Measurements from ENCODE around the gene PADI1.

The PADI1 gene

GRCh38 chr1:17227358-17227915, 22.5 kb downstream of the PADI1 start:
- Histone ChIP-seq H4K20me1 (ENCODE audit: insufficient read depth, low read length) (no peaks in the 10 kb centered on the region), H3K79me2 (ENCODE audit: low read length) (no peaks in the 10 kb centered on the region), H3K9me3 (ENCODE audit: insufficient read depth, low read length) (no peaks in the 10 kb centered on the region), H3K4me1 (ENCODE audit: low read length) (peaks cover 9% of the 10 kb centered on the region; the same call in 1 of the 2 replicates), H3K27ac (ENCODE audit: low read length) (no peak overlapping the region), H3K4me2 (ENCODE audit: low read length) (no peak overlapping the region), H3K27me3 (ENCODE audit: low read depth, low read length) (no peaks in the 10 kb centered on the region), H3K9ac (ENCODE audit: low read length) (no peak overlapping the region), H3K4me3 (ENCODE audit: low read length) (no peak overlapping the region), H2AFZ (ENCODE audit: low read depth, low read length) (no peak overlapping the region), H3K36me3 (replicated peaks; ENCODE audit: low read depth, low read length) (no peaks in the 10 kb centered on the region)
- TF ChIP-seq EZH2phosphoT487 (IDR thresholded peaks at IDR 0.05; ENCODE audit: low read depth): no peak
- no peak for TF ChIP-seq CTCF (IDR thresholded peaks at IDR 0.05; ENCODE audit: low read depth, low read length)

- Histone ChIP-seq H3K4me3 (ENCODE audit: low read length) (no peak overlapping the region), H3K9ac (ENCODE audit: low read length) (no peak overlapping the region), H3K79me2 (ENCODE audit: low read length) (no peaks in the 10 kb centered on the region), H3K4me1 (ENCODE audit: low read length) (peaks cover 11% of the 10 kb centered on the region), H3K27ac (ENCODE audit: low read length) (no peak overlapping the region), H3K36me3 (replicated peaks; ENCODE audit: low read depth, low read length) (no peaks in the 10 kb centered on the region), H4K20me1 (ENCODE audit: insufficient read depth, low read length) (no peaks in the 10 kb centered on the region), H3K27me3 (ENCODE audit: low read depth, low read length) (no peaks in the 10 kb centered on the region), H3K4me2 (ENCODE audit: low read length) (no peak overlapping the region), H2AFZ (ENCODE audit: low read depth, low read length) (no peak overlapping the region), H3K9me3 (ENCODE audit: insufficient read depth, low read length) (no peaks in the 10 kb centered on the region)
- TF ChIP-seq EZH2phosphoT487 (IDR thresholded peaks at IDR 0.05; ENCODE audit: low read depth): no peak
- TF ChIP-seq CTCF (IDR thresholded peaks at IDR 0.05; ENCODE audit: low read depth, low read length): no peak
Observed at GRCh38 chr1:17228619-17229018, 23.7 kb downstream of the PADI1 start.

GRCh38 chr1:17229379-17229778, 24.5 kb downstream of the PADI1 start:
- TF ChIP-seq CTCF (IDR thresholded peaks at IDR 0.05; ENCODE audit: low read depth, low read length) (no peak), EZH2phosphoT487 (IDR thresholded peaks at IDR 0.05; ENCODE audit: low read depth) (no peak)
- H3K79me2 ChIP-seq (ENCODE audit: low read length): no peaks in the 10 kb centered on the region
- no peak overlapping the region for H2AFZ ChIP-seq (ENCODE audit: low read depth, low read length)
- H3K9me3 ChIP-seq (ENCODE audit: insufficient read depth, low read length): no peaks in the 10 kb centered on the region
- H4K20me1 ChIP-seq (ENCODE audit: insufficient read depth, low read length): no peaks in the 10 kb centered on the region
- no peak overlapping the region for H3K4me2 ChIP-seq (ENCODE audit: low read length)
- H3K36me3 ChIP-seq (replicated peaks; ENCODE audit: low read depth, low read length): no peaks in the 10 kb centered on the region
- H3K27me3 ChIP-seq (ENCODE audit: low read depth, low read length): no peaks in the 10 kb centered on the region
- H3K27ac ChIP-seq (ENCODE audit: low read length): no peak overlapping the region
- no peak overlapping the region for H3K4me3 ChIP-seq (ENCODE audit: low read length)
- peaks cover 16% of the 10 kb centered on the region for H3K4me1 ChIP-seq (ENCODE audit: low read length)
- H3K9ac ChIP-seq (ENCODE audit: low read length): no peak overlapping the region

- Histone ChIP-seq H3K4me3 (ENCODE audit: low read length) (no peak overlapping the region), H3K27me3 (ENCODE audit: low read depth, low read length) (no peaks in the 10 kb centered on the region), H2AFZ (ENCODE audit: low read depth, low read length) (no peak overlapping the region), H3K4me2 (ENCODE audit: low read length) (no peak overlapping the region), H3K4me1 (ENCODE audit: low read length) (peaks cover 16% of the 10 kb centered on the region), H3K27ac (ENCODE audit: low read length) (no peak overlapping the region), H3K9me3 (ENCODE audit: insufficient read depth, low read length) (no peaks in the 10 kb centered on the region), H3K36me3 (replicated peaks; ENCODE audit: low read depth, low read length) (no peaks in the 10 kb centered on the region), H4K20me1 (ENCODE audit: insufficient read depth, low read length) (no peaks in the 10 kb centered on the region), H3K9ac (ENCODE audit: low read length) (no peak overlapping the region), H3K79me2 (ENCODE audit: low read length) (no peaks in the 10 kb centered on the region)
- TF ChIP-seq EZH2phosphoT487 (IDR thresholded peaks at IDR 0.05; ENCODE audit: low read depth) (no peak), CTCF (IDR thresholded peaks at IDR 0.05; ENCODE audit: low read depth, low read length) (no peak)
Observed at GRCh38 chr1:17230106-17230505, 25.2 kb downstream of the PADI1 start.
